GM18858 (cell line): ENCODE results near the gene TMEM94.

ENCODE experiments used
- ATAC-seq: cut with Tn5 transposase; IDR thresholded peaks from one replicate; pipeline ENCODE4 v1.9.1; 2021; ENCODE audit not compliant: unreplicated experiment

TMEM94 gene

DNA sequence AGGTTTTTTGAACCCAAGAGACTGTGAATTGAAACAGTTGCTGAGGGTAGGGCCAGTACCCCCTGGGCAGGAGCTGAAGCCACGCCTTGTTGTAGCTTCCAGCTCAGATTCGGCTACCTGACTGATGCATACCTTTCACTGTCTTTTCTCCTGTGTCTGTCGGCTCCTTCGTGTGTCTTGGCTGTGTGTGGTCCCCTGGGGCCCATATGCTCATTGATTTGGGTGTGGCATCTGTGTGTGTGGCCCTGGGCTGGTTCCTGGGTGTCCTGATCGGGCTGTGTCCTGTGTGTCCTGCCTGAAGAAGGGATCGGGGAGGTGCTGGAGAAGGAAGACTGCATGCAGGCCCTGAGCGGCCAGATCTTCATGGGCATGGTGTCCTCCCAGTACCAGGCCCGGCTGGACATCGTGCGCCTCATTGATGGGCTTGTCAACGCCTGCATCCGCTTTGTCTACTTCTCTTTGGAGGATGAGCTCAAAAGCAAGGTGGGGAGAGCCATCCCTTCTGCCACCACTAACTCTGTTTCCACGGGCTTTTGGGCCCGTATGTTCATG is 38.0 kb downstream of the TMEM94 start:
- no peak for ATAC-seq

DNA sequence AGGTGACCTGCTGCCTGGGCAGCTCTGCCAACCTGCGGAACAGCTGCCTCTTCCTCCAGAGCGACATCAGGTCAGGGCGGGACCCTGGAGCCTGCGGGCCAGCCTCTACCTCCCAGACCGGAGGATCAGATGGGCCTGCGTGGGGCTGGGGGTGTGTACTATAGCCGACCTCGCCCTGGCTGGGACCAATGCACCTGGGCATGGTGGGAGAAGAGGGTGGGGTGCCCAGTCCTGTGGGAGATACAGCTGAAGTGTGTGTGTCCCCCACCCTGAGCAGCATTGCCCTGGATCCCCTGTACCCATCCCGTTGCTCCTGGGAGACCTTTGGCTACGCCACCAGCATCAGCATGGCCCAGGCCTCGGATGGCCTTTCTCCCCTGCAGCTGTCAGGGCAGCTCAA is 39.6 kb downstream of the TMEM94 start:
- no peak for ATAC-seq

DNA sequence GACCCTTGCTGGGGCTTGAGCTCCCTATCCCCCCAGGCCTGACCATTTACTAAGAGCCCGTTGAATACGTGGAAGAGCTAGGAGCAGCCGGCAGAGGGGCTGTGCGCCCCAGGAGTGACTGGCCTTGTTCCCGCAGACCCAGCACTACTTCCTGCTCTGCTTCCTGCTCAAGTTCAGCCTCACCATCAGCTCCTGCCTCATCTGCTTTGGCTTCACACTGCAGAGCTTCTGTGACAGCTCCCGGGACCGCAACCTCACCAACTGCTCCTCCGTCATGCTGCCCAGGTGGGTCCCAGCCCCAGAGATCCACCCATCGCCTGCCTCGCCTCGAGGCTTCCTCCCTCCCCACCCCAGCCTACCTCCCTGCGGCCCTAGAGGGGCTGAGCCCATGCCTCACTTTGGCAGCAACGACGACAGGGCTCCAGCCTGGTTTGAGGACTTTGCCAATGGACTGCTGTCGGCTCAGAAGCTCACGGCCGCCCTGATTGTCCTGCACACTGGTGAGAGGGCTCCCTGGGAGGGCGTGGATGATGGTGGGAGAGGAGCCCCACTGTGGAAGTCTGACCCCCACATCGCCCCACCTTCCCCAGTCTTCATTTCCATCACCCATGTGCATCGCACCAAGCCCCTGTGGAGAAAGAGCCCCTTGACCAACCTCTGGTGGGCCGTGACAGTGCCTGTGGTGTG is 41.7 kb downstream of the TMEM94 start:
- no peak for ATAC-seq

DNA sequence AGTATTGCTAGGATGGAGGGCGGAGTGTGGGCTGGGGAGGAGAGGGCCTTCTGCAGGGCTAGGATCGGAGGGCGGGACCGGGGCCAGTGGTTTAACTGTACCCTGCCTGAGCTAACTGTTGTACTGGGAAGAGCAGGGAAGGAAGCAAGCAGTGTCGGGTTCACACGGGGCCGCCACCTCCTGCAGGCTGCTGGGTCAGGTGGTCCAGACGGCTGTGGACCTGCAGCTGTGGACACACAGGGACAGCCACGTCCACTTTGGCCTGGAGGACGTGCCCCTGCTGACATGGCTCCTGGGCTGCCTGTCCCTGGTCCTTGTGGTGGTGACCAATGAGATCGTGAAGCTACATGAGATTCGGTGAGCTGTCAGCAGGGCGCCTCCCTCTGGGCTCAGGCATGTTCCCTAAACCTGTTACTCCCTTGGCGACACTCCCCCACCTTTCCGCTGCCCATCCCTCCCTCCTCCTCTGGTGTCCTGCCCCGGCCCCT is 42.3 kb downstream of the TMEM94 start:
- no peak for ATAC-seq

DNA sequence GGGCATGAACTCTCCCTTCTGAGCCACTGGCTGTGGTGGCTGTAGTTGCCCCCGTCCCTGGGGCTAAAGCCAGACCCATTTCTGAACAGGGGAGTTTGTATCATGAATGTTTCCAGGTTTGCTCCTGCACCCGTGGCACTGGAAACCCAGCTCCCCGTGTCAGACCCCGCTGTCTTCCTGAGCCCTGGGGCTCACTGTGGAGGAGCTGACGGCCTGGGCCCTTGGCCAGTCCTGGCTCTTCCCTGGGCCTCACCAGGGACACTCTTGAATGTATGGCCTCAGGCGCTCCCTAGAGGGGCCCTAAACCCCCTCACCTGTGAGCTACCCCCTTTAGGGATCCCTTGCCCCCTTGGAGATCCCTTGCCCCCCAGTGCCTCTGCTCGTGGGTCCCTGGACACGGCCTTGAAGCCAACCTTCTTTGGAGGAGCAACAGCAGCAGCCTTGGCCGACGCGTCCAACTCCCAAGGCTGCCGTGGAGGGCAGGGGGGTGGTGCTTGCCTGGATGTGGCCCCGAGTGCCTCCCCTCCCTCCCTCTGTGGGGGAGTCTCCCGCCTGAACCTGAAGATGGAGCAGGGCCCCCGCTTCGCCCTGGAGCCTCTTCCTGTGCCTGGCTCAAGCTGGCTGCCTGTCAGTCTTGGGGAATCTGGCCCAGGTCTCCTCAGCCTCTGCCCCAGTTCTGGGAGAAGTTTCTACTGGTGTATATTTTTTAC is 43.0 kb downstream of the TMEM94 start:
- ATAC-seq: no peak

DNA sequence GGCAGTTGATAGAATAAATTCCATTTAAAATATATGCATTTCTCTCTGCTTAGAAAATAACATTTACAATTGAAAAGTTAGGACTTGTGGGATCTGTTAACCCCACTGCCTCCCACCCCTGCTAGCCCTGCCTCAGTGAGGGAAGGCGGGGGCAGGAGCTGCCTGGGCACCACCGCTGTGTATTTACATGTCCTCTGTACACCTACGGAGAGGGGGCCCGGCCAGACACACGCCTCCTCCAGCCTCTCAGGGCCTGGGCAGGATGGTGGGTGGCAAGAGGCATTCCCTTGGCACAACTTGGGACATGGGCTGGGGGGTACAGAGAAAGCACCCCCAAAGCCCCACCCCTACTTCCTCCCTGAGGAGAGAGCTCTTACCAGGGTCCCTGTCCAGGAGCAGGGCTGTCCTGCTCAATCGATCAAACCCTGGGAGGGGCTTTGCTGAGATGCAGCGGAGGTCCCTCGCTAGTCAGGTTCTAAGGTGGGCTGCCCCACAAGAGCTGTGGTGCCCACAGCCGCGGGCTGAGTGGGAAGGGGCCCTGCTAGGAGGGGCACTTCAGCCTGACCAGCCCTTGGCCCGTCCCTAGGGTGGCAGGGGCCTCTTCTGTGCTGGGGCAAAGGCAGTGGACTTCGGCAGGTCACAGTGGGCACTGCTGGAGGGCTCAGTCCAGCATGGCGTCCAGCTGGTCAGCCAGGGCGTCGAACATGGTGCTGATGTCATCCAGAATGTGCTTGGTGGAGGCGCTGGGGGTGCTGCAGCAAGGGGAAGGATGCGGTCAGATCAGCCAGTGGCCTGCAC is 44.2 kb downstream of the TMEM94 start:
- no peak for ATAC-seq

DNA sequence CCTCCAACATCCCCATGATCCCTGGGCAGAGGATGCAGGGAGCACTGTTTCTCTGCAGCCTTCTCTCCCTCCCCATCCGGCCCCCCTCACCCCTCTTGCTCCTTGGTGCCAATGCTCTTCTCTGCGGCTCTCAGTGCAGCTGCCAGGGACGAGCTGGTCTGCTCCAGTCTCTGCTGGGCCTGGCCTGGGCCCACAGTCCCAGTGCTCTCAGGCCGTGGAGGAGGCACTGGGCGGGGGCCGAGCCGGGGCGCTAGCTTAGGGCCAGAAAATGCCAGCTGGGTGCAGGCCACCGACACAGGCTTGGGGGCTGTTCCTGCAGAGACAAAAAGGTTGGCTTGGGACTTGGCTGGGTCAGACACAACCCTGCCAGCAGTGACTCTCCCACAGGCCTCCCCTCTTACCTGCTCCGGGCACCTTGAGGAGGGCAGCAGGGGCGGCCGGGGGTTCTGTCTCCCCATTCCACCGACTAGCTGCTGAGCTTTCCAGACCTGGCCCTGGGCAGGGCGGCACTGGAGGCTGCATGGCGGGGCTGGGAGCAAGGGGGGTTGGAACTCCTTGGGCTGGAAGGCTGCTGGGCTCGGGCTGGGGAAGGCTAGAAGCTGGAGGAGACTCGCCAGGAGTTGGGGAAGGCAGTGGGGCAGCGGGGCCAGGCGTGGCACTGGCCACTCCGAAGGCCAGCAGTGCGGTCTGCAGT is 45.1 kb downstream of the TMEM94 start:
- ATAC-seq: no peak

DNA sequence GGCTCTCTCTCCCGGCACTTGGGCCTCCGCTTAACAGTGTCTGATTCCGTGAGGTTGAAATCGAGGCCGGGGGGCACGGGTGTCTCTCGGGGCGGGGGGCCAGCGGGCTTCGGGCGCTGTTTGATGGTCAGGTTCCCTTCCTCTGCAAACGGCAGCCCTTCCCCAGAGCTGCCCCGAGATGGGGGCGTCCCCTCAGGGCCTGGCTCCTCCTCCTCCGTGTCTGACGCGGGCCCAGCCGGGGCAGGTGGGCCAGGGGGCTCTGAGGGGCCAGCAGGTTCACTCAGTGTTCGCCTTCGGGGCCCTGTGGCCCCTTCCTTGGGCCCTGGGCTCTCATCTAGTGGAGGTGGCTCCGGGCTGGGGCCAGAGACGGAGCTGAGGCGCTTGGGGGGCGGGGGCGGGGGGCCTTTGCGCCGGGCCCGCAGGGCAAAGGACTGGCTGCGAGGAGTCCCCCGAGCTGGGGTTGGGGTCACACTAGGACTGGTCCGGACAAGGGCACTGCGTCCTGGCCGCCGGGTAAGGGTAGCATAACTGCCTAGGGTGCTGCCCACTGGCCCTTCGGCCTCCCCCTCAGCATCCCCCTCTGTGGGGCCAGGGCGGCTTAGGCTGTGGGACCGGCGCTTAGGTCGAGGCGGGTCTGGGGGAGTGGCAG is 45.8 kb downstream of the TMEM94 start:
- no peak for ATAC-seq

DNA sequence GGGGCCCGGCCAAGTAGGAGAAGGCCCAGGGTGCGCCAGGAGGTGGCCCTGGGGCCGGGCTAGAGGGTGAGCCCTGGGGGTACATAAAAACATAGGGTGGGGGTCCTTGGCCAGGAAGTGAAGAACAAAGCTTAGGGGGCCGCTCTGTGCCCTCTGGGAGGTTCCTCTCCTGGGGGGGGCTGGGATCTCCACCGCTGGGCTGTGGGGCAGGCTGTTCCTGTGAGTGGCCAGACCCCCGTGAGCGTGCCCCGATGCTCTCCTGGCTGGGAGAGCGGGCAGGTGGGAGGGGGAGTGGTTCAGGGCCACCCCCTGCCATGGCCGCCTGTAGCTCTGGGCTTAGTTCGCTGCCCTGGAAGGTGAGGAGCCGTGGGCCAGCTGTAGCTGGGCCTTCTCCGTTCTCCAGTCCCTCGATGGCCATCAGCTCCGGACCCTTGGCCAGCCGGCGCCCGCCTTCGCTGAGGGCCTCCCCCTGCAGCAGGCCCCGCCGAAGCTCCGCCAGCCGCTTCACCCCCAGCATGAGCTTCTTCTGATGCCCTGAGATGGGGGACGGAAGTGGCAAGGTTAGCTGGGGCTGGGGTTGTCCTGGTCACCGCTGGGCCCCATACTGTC is 46.4 kb downstream of the TMEM94 start:
- no peak for ATAC-seq

DNA sequence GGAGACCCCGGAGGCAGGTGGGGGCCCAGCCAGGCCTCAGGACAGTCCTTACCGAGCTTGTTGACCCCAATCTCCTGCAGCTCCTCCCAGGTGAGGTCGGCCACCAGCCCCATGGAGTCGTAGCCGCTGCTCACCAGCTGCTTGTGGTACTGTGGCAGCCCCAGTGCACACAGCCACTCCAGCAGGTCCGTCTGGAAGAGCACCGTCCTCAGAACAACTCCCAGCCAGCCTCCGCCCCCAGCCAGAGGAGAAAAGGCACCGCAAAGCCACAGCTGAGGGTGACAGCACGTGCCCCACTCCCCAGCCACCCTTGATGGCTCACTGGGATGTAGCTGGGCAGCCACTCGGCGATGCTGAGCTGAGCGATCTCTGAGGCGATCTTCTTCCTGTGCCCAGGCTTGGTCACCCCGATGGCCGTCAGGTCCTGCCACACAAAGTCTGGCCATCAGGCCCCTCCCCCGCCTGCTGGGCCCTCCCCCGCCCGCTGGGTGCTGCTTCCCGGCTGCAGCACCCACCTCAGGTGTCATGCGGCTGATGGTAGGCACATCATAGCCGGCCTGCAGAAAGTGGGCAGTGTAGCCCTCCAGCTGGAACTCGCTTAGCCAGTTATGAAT is 47.0 kb downstream of the TMEM94 start:
- ATAC-seq: no peak

DNA sequence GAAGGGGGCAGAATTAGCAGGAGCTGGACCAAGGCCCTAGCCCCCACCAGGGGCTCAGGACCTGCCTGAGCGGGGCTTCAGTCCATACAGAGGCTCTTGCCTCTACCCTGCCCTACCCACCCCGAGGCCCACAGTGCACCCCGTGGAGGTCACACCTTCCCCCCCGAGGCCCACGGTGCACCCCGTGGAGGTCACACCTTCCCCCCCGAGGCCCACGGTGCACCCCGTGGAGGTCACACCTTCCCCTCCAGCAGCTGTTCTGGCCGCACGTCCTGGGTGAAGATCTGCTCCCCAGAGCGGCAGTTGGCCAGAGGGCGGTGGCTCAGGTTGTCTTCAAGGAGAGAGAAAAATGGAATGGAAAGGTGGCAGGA is 47.5 kb downstream of the TMEM94 start:
- no peak for ATAC-seq

DNA sequence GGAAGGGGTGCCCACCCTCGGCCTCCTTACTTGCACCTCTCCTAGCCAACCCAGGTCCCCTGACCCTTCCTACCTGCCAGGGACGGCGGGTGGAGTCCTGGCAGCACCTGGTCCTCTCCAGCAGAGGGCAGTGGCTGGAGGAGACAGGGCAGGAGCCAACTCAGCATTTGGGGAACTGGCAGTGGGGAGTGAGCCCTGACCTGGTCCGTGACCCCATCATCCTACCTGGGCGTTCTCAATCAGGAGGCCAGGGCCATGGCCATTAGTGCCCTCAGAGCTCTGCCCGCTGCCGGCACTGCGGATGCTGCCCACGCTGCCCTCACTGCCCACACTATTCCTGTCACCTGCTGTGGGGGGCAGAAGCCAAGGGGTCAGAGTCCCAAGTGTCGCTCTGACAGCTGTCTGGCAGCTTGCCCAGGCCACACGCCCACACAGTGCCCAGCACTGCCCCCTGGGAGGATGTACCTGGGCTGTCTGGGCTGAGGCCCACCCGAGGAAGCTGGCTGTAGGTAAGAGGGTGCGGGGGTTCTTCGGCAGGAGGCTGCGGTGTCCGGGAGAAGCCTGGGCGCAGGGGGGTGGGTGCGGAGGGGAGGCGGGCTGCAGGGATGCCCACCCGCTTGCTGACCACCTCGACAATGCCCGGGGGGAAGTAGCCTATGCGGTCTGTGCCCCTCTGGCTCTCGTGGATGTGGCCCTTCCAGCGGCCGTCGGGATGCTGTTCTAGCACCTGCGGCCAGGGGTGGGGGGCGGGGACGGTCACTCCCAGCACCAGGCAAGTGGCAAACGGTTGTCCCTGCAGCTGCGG is 48.1 kb downstream of the TMEM94 start:
- no peak for ATAC-seq

DNA sequence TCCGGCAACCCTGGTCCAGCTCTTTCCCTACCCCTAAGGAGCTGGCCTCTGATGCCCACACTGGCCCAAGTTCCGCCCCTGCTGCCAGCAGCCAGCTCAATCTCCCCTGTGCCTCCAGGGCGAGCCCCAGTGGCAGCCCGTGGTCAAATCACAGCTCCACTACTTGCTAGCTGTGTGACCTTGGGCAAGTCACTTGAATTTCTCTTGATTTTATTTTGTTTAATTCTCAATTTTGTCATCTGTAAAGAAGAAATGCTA is 48.6 kb downstream of the TMEM94 start:
- no peak for ATAC-seq

DNA sequence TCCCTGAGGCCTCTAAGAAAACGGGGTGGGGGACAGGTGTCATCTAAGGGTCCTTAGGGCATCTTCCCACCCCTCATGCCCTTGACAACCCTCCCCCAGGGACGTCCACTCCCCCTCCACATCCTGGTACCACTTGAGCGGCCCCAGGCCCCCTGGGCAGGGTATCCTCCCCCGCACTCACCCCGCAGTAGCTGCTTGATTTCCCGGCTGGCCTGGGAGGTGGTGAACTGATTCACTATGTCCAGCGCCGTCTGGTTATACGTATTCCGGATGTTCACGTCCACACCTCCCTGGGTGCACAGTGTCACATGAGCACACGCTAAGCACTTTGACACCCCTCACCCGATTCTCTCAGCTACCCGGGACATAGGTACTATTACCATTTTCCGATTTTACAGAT is 49.2 kb downstream of the TMEM94 start:
- no peak for ATAC-seq

DNA sequence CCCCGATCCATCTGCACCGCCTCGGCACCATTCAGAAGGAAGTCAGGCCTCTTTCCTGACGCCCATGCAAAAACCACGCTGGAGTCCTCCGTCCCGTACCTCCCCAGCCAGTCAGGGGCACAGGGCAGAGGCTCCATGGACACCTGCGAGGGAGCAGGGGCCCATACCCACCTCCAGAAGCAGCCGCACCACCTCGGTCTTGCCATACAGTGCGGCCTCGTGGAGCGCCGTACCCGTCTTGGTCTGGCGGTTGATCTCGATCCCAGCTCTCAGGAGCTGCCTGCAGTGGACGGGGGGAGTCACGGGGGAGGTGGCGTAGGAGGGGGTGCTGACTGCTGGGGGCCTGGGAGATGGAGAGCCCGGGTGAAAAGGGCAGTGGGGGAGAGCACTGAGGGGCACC is 49.7 kb downstream of the TMEM94 start:
- no peak for ATAC-seq

DNA sequence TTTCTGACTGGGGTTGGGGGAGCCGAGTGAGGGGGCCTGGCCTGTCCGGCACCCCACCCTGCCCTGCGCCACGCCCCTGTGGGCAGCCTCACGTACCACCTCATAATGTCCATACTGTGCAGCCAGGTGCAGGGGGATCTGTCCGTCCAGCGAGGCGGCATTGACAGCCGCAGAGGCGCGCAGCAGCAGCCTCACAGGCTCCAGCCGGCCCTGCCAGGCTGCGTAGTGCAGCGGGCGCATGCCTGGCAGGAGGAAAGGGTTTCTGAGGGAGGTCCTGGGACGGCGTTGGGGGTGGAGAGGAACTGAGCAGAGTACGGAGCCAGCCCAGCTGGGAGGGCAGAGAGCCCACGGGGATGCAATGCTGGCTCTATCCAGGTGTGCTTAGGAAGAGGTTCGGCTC is 50.5 kb downstream of the TMEM94 start:
- ATAC-seq: no peak

DNA sequence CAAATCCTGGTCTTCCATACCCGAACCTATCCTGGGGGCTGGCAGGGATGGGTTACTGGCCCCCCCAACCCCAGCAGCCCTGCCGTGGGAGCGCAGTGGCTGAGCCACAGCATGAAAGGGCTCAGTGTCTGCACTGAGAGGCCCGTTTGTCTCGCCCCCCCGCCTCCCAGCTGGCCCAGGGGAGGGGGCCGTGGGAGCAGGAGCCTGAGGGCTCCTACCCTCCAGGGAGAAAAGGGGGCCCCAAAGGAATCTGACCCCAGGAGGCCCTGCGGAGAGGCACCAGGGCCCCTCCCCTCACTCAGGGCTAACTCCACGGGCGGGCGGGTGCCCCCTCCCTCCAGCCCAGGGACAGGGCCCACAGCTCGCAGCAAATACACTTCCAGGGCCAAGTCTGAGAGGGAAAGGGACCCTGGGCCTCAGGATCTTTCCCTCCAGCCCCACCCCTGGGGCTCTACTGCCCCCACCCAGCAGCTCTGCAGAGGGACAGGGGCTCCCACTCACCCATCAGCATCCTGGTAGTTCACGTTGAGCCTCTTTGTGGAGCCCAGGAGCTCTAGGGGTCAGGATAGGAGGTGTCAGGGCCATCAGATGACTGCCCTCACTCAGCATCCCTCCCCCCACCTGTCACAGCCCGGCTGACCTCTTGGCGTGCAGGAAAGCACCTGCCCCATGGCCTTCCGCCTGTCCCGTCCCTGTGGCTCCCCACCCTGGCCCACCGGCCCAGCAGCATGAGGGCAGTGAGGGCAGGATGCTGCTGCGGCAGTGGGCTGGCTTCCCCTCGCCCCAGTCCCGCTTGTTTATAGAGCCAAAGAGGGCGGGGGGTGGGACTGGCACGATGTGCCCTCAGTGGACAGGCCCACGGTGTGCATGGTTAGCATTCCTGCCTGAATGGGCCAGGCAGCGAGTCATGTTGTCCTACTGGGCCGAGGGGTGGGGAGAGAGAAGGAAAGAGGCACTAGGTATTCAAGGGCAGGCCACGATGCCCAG is 51.6 kb downstream of the TMEM94 start:
- no peak for ATAC-seq

DNA sequence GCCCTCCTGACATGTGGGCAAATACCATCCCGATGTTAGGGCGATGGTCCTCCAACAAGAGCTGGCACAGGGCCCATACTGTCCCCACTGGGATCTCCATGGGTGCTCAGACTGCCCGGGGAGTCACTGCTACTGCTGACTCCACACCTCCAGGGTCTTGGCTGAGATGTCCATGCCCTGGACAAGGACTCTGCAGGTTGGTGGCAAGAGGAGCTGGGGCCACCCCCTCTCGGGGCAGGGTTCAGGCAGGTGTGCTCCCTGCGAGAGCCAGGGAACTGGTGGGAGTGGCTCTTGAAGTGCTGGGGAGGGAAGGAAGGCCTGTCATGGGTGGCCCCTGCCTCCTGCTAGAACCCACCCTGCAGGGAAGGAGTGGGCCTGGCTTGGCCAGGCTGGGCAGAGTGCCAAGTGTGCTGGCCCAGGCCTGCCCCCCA is 52.5 kb downstream of the TMEM94 start:
- ATAC-seq: no peak
